GM18502 (cell line): ENCODE results near the gene DRC3.

Experiments used
- ATAC-seq: cut with Tn5 transposase; IDR thresholded peaks from one replicate; pipeline ENCODE4 v1.9.1; 2021; ENCODE audit warnings: mild to moderate bottlenecking; ENCODE audit not compliant: unreplicated experiment, poor library complexity

Gene DRC3

DNA sequence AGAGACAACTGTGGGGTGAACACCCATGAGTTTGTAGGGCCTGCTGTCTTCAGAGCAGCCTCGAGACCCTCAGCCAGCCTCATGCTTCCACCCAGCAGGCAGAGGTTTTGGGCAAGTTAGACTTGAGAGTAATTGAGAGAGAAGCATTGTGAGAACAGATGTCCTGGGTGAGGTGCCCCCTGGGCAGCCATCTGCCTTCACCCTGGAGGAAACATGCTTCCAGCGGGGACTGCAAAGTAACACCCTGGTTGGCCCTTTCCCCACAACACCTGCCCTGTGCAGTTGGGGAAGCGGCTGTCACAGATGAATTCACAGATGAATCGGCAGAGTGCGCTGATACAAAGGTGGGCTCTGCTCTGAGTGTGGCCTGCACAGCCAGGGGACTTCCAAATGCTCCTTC, 42.9 kb downstream of the DRC3 start:
- no peak for ATAC-seq

DNA sequence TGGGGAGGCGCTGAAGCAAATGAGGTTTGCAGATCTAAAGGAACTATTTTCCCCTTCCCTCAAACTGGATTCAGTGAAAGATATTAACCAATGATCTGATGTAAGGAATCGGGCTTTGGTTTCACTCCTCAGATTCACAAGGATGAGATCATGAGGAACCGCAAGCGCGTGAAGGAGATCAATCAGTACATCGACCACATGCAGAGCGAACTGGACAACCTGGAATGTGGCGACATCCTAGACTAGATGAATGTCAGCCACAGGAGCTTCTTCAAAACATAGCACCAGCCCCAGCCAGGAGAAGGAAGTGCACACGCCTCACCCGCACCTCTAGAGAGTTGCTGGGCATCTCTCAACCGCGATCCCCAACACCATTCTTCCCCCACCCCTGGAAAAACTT, 43.8 kb downstream of the DRC3 start:
- no peak for ATAC-seq

DNA sequence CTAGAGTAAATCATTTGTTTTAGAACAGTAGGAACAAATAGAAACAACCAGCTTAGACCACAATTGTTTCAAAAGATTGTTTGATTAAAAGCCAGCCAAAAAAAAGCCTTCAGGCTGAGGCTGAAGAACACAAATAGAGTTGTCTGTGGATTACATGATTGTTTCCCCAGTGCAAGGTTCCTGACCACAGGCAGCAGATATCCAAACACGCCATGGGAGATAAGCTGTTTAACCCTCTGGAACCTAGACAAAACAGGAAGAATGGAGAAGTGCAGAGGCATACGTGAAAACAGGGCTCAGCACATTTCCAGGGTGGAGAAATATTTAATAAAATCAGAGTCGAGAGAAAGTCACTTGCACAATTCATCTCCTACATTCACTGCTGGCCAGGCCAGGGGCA, 45.3 kb downstream of the DRC3 start:
- no peak for ATAC-seq

DNA sequence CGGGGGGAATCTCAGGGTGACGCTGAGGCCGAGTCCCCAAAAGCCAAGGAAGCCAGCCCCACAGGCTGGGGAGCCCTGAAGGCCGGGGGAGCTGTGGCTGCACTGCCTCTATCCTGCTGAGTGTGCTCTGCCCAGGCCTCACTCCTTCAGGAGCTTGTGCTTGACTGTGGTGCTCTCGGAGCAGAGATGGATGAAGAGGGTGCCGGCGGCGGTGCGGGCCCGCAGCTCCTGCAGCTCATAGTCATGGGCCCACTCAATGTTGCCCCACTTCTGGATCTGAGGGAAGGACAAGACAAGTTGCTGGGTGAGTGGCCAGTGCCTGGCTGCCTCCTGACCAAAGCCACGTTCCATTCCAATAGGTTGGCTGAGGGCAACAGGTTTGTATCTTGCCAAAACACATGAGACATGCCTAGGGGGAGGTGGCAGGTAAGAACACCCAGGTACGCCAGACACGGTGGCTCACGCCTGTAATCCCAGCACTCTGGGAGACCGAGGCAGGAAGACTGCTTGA, 45.8 kb downstream of the DRC3 start:
- ATAC-seq: no peak

DNA sequence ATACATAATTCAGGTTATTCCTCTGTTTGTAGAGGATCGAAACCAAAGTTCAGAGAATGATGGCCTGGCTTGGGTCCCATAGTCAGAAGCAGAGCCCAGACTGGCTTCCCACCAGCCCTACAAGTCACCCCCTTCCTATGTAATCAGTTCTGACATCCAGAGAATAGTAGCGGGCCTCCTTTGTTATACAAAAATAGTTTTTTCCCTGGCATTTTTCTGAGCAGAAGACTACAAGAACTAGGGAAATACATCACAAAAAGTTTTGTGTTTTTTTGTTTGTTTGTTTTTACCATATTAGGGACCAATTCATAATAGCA, 47.1 kb downstream of the DRC3 start:
- no peak for ATAC-seq

DNA sequence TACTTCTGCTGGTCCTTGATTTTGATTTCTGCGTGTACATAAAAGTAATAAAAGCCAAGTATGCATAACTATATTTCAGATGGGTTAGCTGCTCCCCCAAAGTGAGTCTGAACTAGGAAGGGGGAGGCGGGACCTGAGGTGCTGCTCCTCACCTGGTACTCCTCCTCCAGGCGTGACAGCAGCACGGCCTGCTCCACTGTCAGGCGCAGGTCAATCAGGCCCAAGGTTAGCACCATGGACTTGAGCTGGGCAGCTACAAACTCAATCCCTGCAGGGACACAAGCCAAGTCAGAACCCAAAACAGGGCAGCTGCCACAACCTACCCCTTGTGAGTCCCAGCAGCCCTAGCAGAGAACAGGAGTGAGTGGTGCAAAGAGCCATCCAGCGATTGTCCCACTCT, 48.3 kb downstream of the DRC3 start:
- ATAC-seq: no peak

DNA sequence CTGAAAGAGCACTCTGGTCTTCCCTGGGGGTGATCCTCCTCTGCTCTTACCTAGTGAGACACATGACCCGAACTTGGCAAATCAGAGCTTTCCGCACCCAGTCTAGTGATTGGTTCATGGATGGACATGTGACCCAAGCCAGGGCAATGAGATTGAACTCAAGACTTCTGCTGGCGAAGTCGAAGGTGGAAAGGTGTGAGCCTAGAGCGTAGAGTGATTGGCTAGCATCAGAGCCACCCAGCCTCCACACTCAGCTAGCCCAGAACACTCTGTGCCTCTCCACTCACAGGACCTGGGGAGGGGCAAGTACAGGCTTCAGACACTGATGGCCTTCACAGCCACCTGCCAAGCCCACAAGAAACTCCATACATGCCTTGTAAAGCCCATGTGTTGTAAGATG, 48.7 kb downstream of the DRC3 start:
- no peak for ATAC-seq

DNA sequence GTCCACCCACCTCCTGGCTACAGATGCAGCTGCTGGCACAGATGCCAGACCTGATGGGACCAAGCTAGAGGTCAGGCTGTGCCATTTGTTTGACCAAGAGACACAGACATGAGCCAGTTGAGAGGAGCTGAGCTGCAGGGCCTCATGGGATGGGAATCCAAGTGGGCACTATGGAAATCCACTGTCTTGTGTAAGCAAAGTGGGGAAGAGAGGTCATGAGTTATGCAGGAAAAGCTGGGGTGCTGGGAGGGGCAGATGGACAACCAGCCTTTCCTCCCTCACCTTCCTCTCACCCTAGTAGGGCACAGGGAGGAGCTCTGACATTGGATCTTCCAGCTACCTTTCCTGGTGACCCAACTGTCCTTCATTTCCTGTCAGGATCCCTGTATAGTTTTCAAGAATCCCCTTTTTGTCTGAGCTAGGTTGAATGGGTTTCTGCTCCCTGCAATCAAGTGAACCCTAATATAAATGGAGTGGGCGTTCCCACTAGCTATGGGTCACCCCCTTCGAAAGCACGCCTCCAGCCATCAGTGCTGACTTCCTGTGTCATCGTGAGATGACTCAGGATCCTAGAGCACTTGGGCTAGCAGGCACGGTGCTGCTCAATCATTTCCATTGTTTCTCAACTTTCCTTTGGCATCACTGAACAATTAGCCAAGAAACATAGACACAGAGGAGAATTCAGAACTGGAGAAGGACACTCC, 52.7 kb downstream of the DRC3 start:
- peak; percentile 65 for ATAC-seq

DNA sequence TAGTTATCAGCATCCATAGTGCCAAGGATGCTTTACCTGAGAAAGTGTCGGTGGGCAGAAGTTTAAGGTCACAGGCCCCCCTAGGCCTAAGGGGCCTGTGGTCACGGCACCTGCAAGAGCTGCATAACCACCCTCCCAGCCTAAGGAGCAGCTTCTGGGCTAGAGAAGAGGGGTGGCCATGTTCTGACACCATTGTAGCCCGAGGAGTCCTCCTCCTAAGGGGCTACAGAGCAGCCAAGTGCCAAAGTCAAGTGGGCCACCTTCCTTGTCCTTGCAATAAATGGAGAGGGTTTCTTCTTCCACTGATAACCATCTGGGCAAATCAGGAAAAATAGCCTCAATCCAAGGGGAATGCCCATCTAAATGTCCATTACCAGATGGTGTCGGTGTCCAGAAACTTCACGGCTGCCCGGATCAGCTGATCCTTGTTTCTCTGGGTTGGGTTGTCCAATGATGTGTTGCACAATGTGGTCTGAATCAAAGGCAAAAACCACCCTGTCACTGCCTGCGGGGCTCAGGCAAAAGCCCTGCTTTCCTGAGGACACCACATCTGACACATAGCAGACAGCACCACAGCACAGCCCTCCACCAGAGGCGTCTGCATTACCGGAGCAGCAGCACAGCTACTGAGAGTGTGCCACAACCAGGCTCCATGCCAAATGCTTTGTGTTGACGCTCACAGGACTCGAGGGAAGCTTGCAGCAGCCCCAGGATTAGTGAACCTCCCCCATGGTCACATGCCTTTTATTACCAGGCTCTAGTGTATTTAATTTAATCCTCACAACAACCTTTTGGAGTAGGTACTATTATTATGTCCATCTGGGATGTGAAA, 53.5 kb downstream of the DRC3 start:
- peak; percentile 25 for ATAC-seq

DNA sequence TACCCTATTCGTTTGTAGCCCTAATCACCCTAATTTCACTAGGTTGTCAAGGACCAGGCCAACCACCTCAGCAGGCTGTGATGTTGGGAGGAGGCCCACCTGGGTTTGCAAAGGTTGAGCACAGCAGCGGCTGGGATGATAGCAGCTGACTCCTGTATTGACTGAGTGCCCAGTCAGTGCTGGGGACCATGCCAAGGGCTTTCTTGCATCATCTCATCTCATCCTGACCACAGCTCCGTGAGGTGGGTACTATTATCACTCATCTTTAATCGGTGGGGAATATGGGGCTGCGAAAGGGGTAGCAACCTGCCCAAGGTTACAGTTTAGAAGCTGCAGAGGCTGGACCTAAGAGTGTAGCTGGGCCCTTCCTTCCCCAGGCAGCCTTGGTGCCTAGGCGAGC, 54.6 kb downstream of the DRC3 start:
- ATAC-seq: no peak

DNA sequence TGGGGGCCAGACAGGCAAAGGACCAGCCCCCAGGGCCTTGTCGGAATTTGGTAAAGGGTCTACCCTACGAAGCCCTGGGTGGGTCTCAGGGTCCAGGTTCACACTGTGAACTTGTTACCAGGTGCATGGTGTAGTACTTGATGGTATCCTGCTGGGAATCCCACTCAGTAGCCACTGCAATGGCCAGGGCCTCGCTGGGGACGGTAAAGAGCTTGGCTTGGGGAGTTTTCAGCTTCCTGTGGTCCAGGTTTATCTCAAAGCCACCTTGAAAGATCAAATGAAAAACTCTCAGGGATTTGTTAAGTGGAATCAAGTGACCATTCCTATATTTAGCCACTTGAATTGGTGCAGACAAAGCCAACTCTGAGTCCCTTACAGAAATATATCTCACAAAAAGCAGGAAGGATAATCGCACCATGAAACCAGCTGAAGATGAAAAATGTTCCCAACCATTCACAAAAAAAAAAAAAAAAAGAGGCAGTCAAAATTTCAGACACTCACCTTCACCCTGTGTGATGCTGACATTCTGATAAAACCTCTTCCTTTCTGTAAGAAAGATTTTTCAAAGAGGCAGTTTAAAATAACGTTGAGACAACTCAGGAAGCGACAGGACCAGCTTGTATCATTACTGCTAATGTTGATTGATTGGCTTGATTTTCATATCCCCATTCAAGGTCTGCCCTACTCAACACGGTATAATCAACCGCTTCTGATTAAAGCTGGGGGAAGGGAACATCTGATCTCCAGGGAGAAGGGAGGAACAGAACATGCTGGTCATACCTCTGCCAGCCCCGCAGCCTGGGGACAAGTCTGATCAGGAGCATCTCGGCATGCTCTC, 55.7 kb downstream of the DRC3 start:
- no peak for ATAC-seq

DNA sequence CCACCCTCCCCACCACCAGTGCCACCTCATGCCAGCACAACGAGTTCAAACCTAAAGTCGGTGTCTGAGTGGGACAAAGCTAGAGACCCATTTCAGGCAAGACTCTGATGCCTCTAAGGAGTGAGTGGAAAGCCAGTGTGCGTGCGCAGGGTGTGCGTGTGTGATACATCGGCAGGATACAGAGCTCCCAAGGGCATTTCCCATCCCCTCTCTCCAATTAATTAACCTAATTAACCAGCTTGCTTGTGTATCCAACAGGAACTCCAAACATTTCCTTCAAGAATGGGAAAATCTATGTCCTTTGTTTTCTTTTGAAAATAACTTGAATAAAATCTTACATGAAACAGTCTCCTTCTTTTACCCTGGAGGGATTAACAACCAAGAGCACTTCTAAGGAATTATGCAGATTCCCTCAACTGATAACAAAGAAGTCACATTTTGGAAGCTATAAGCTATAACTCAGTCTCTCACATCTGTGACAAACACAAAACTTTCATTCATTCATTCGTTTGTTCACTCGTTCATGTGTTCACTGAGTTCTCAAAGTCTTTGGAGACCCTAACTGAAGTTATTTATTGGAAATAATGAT, 56.4 kb downstream of the DRC3 start:
- no peak for ATAC-seq

DNA sequence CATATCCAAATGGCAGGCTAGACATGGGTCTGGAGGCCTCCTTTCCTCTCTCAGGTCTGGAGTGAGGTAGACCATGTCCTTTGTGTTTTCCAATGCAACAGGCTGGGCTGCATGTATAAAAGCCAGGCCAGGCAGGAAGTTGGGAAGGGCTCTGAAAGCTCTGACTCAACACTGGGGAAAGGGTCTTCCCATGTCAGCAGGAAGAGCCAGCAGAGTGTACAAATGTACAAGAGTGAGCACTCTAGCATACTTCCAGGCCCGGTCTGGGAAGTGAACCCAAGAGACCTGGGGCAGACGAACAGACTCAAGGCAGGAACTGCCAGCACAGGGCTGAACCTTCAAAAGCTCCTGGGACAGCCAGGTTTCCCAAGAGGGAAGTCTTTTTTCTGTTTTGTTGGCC, 59.3 kb downstream of the DRC3 start:
- ATAC-seq: no peak

DNA sequence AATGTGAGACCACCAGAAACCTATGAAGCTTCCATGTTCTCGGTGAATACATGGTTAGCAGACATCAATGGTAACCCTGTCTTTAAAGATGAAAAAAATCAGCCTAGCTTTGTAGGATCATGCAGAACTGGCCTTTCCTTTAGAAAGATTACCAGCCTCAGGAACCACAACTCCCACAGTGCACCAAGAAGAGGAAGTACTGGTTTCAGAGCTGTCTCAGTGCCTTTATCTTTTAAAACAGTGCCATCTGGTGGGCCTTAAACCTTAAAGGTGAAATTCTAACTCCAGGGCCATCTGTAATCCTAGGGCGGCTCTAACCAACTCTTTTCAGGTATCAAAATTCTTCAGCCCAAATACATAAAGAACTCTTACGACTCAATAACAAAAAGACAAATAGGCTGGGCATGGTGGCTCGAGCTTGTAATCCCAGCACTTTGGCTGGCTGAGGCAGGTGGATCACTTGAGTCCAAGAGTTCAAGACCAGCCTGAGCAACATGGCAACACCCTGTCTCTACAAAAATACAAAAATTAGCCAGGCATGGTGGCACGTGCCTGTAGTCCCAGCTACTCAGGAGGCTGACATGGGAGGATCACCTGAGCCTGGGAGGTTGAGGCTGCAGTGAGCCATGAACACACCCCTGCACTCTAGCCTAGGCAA, 60.9 kb downstream of the DRC3 start:
- ATAC-seq: peak; percentile 77

DNA sequence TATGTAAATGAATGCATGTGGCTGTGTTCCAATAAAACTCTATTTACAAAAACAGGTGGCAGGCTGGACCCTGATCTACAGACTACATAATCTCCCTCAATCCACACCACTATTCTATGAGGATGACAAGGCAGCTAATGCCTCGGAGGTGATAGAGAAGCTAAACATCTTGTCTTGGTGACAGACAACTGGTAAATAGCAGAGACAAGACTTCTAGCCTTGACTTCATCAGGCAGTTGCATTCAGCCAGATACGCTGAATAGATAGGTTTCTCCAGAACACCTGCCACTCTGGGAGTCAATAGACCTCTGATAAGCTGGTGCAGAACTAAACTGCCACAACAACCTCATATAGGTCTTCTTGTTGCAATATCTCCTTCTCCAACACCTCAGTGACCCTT, 63.0 kb downstream of the DRC3 start:
- ATAC-seq: no peak

DNA sequence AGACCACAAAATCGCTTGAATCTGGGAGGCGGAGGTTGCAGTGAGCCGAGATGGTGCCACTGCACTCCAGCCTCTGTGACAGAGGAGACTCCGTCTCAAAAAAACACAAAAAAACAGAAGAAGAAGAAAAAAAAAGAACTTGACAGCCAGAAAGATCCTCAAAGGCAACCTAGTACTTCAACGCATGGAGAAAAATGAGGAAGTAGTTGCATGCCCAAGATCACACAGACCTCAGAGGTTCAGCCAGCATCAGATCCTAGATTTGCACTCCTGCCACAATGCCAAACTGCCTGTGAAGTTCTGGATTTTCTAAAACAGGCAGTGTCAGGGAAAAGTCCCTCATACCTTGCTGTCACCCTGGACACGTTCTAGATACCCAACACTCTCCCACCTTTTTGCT, 64.8 kb downstream of the DRC3 start:
- ATAC-seq: no peak

DNA sequence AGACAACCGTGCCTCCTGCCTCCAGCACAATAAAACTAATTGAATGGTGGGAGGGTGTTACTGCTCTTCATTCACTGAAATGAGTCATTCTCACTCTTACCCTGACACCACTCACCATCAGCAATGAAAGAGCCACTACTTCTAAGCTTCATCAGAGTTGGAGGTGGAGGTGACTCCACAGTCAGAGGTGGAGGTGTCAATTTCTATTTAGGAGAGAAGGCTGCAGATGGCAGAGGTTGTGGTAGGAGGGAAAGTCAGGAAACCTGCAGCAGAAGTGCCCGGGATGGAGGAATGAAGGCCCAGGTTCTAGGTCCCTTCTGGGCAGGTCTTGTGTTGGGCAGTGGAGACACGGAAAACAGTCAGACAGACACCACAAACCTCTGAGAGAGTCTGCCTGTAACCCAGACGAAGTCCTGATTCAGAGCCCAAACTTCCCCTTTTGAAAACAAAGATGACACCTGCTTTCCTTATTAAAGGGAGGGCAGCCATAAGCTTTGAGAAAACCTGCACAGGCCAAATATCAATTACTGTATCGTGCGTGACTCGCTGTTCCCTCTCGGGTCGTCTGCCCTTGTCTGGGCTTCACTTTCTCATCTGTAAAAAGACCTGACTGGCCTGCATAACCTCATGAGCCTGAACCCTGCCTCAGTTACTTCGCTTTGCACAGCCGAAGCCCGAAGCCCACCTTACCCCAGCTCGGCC, 65.6 kb downstream of the DRC3 start:
- ATAC-seq: peak; percentile 6

DNA sequence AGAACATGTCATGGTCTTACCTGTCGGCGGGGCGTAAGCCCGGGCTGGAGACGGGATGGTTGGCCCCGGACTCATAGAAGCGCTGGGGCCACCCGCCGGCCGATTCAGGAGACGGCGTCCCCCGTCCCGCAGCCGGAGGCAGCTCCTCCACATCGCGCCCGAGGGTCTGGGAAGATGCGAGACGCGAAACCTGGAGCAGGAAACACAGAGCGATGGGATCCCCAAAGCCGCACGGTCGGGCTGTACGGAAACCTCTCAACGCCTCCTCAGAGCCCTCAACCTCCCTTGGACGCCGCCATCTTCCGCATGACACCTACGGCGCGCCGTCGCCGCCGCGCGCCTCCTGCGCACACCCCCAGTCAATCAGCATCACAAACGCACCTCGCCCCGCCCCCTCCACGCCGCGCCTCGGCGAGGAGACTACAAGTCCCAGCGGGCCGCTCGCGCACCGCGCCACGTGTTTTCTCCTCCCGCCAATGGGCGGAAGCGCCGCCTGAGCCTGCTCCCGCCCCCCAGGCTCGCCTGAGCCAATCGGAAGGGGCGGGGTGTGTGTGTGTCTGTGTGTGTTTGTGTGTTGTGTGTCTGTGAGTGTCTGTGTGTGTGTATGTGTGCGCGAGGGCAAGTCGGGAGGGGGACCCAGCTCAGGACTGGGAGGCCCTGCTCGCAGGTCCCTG, 66.3 kb downstream of the DRC3 start, which contains the start of the genes ATPAF2 and GID4:
TSS of gene ATPAF2 (minus strand) at position 308 of the 674 bp plus-strand sequence. CDS start at position 153, 155 bp downstream.
TSS of gene GID4 (plus strand) at position 548 of the 674 bp plus-strand sequence. CDS start at position 605, 57 bp downstream.
- ATAC-seq: peak; percentile 89
